ENCODE results near the gene LPAR1. TPM values are rescaled to one million over a fixed set of nuclear protein-coding genes. Genes with fewer than 3 reads are reported as not detected.

The LPAR1 gene
- total RNA-seq, 1 donor from 2014 or later = 16.8 TPM

GRCh38 chr9:110922145-110922544, 116.1 kb downstream of the LPAR1 start:
- H3K27me3 ChIP-seq (ENCODE audit: control insufficient read depth, insufficient read depth, low read length) = no peaks in the 10 kb centered on the region
- FAIRE-seq = no peak
- TF ChIP-seq CTCF (IDR thresholded peaks at IDR 0.05; ENCODE audit: insufficient read depth, low read length, severe bottlenecking) = no peak
- no peaks in the 10 kb centered on the region for H3K36me3 ChIP-seq (ENCODE audit: control insufficient read depth, insufficient read depth, low read length)
- no peak for DNase-seq (ENCODE audit: low read depth)
- H3K4me3 ChIP-seq (ENCODE audit: low read depth, low read length) = no peak overlapping the region

GRCh38 chr9:110921705-110922104, 116.6 kb downstream of the LPAR1 start:
- DNase-seq (ENCODE audit: low read depth) (no peak), FAIRE-seq (no peak)
- TF ChIP-seq CTCF (IDR thresholded peaks at IDR 0.05; ENCODE audit: insufficient read depth, low read length, severe bottlenecking) = no peak
- Histone ChIP-seq H3K4me3 (ENCODE audit: low read depth, low read length) (no peak overlapping the region), H3K27me3 (ENCODE audit: control insufficient read depth, insufficient read depth, low read length) (no peaks in the 10 kb centered on the region), H3K36me3 (ENCODE audit: control insufficient read depth, insufficient read depth, low read length) (no peaks in the 10 kb centered on the region)

- TF ChIP-seq CTCF (IDR thresholded peaks at IDR 0.05; ENCODE audit: insufficient read depth, low read length, severe bottlenecking) = no peak
- Histone ChIP-seq H3K27me3 (ENCODE audit: control insufficient read depth, insufficient read depth, low read length) (no peaks in the 10 kb centered on the region), H3K36me3 (ENCODE audit: control insufficient read depth, insufficient read depth, low read length) (no peaks in the 10 kb centered on the region), H3K4me3 (ENCODE audit: low read depth, low read length) (no peak overlapping the region)
- FAIRE-seq (peak; percentile 88), DNase-seq (ENCODE audit: low read depth) (peak; percentile 72)
Measured at GRCh38 chr9:110919609-110920008, 118.7 kb downstream of the LPAR1 start.

- Histone ChIP-seq H3K4me3 (ENCODE audit: low read depth, low read length) (no peak overlapping the region), H3K36me3 (ENCODE audit: control insufficient read depth, insufficient read depth, low read length) (no peaks in the 10 kb centered on the region), H3K27me3 (ENCODE audit: control insufficient read depth, insufficient read depth, low read length) (no peaks in the 10 kb centered on the region)
- DNase-seq (ENCODE audit: low read depth) (no peak), FAIRE-seq (no peak)
- TF ChIP-seq CTCF (IDR thresholded peaks at IDR 0.05; ENCODE audit: insufficient read depth, low read length, severe bottlenecking) = no peak
Measured at GRCh38 chr9:110919050-110919435, 119.2 kb downstream of the LPAR1 start.

- DNase-seq (ENCODE audit: low read depth) = peak; percentile 86
- Histone ChIP-seq H3K36me3 (ENCODE audit: control insufficient read depth, insufficient read depth, low read length) (no peaks in the 10 kb centered on the region), H3K4me3 (ENCODE audit: low read depth, low read length) (no peak overlapping the region), H3K27me3 (ENCODE audit: control insufficient read depth, insufficient read depth, low read length) (no peaks in the 10 kb centered on the region)
- FAIRE-seq = no peak
- no peak for TF ChIP-seq CTCF (IDR thresholded peaks at IDR 0.05; ENCODE audit: insufficient read depth, low read length, severe bottlenecking)
Measured at GRCh38 chr9:110918316-110919049, 119.8 kb downstream of the LPAR1 start.

- no peaks in the 10 kb centered on the region for H3K27me3 ChIP-seq (ENCODE audit: control insufficient read depth, insufficient read depth, low read length)
- no peaks in the 10 kb centered on the region for H3K36me3 ChIP-seq (ENCODE audit: control insufficient read depth, insufficient read depth, low read length)
- no peak overlapping the region for H3K4me3 ChIP-seq (ENCODE audit: low read depth, low read length)
- no peak for FAIRE-seq
- DNase-seq (ENCODE audit: low read depth) = no peak
- no peak for TF ChIP-seq CTCF (IDR thresholded peaks at IDR 0.05; ENCODE audit: insufficient read depth, low read length, severe bottlenecking)
Measured at GRCh38 chr9:110916403-110916802, 121.9 kb downstream of the LPAR1 start.
